Measurements from ENCODE around the gene USP6NL. TPM values are rescaled to one million over a fixed set of nuclear protein-coding genes. Genes with fewer than 3 reads are reported as not detected.

Gene USP6NL
- polyA plus RNA-seq, 1 of the 3 experiments (the other 2 are of a cell fraction), result 8.9 TPM

DNA sequence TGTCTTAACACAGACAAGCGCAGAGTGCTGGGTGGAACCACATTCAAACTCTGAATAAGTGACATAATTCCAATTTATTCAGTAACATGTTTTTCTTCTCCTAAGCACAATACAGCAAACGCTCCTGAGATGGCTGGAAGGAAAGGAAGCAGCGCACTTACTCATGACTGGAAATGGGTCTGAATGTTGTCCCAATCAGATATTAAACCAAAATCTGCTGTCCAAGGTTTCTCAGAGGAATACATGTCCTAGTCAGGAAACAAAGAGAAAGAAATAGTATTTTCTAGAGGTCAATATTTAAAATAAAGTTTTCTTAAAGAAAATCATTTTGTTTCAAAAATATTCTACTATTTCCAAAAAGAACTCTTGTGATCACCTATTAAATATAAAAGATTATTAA lies 14.0 kb downstream of the USP6NL start:
- Histone ChIP-seq H3K9me3 (no peaks in the 10 kb centered on the region; the same call in 1 of the 2 replicates), H3K27ac (ENCODE audit: low read depth in 2 of 2, low read length in 1 of 2) (no peak overlapping the region), H3K9ac (no peak overlapping the region), H3K27me3 (ENCODE audit: insufficient read depth) (no peaks in the 10 kb centered on the region), H2AFZ (ENCODE audit: low read depth) (no peak overlapping the region), H3K9me2 (no peaks in the 10 kb centered on the region), H3K4me3 (ENCODE audit: low read depth in 2 of 2, low read length in 1 of 2) (no peak overlapping the region), H3F3A (replicated peaks; ENCODE audit: insufficient read depth) (peaks cover 16% of the 10 kb centered on the region), H3K36me3 (replicated peaks in 1 of 2; ENCODE audit: control insufficient read depth in 1 of 2, insufficient read depth in 2 of 2, low read length in 1 of 2) (peaks cover 2 to 4% of the 10 kb centered on the region in 2 experiments), H3K4me1 (ENCODE audit: control insufficient read depth in 1 of 2, insufficient read depth in 2 of 2, low read depth in 1 of 2, low read length in 1 of 2) (peaks cover 10 to 11% of the 10 kb centered on the region in 2 experiments; a peak in 3 of 4 replicates), H3K4me2 (no peak overlapping the region), H3K79me2 (ENCODE audit: insufficient read depth) (peaks cover 74% of the 10 kb centered on the region), H4K20me1 (ENCODE audit: insufficient read depth) (peaks cover 5% of the 10 kb centered on the region; the same call in 1 of the 2 replicates)
- ChIA-PET POLR2A (no interaction called here), CTCF (no interaction called here)
- no peak for DNase-seq
- TF ChIP-seq, protein P1, sequence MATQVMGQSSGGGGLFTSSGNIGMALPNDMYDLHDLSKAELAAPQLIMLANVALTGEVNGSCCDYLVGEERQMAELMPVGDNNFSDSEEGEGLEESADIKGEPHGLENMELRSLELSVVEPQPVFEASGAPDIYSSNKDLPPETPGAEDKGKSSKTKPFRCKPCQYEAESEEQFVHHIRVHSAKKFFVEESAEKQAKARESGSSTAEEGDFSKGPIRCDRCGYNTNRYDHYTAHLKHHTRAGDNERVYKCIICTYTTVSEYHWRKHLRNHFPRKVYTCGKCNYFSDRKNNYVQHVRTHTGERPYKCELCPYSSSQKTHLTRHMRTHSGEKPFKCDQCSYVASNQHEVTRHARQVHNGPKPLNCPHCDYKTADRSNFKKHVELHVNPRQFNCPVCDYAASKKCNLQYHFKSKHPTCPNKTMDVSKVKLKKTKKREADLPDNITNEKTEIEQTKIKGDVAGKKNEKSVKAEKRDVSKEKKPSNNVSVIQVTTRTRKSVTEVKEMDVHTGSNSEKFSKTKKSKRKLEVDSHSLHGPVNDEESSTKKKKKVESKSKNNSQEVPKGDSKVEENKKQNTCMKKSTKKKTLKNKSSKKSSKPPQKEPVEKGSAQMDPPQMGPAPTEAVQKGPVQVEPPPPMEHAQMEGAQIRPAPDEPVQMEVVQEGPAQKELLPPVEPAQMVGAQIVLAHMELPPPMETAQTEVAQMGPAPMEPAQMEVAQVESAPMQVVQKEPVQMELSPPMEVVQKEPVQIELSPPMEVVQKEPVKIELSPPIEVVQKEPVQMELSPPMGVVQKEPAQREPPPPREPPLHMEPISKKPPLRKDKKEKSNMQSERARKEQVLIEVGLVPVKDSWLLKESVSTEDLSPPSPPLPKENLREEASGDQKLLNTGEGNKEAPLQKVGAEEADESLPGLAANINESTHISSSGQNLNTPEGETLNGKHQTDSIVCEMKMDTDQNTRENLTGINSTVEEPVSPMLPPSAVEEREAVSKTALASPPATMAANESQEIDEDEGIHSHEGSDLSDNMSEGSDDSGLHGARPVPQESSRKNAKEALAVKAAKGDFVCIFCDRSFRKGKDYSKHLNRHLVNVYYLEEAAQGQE (IDR thresholded peaks at IDR 0.05; ENCODE audit: low read depth, low read length), result no peak
- no peak for TF ChIP-seq IRF3 (IDR thresholded peaks at IDR 0.05; ENCODE audit: low read depth, low read length)
- TF ChIP-seq RXRA (IDR thresholded peaks at IDR 0.05; ENCODE audit: borderline replicate concordance, low read depth), result no peak
- TF ChIP-seq NFIC (IDR thresholded peaks at IDR 0.05; ENCODE audit: borderline replicate concordance), result no peak
- TF ChIP-seq TAF1 (IDR thresholded peaks at IDR 0.05; ENCODE audit: borderline replicate concordance, low read depth, low read length), result no peak
- no peak for TF ChIP-seq ZBTB33 (IDR thresholded peaks at IDR 0.05; ENCODE audit: borderline replicate concordance, low read depth)
- no peak for TF ChIP-seq EZH2phosphoT487 (IDR thresholded peaks at IDR 0.05; ENCODE audit: borderline replicate concordance, low read depth)
- no peak for TF ChIP-seq MXI1 (IDR thresholded peaks at IDR 0.05; ENCODE audit: low read depth, low read length)
- no peak for TF ChIP-seq YY1 (IDR thresholded peaks at IDR 0.05; ENCODE audit: low read depth)
- TF ChIP-seq SIN3A (IDR thresholded peaks at IDR 0.05; ENCODE audit: borderline replicate concordance, low read depth, low read length), result no peak
- no peak for TF ChIP-seq MEF2A (IDR thresholded peaks at IDR 0.05; ENCODE audit: borderline replicate concordance, low read depth)
- no peak for TF ChIP-seq ELF1 (IDR thresholded peaks at IDR 0.05)
- no peak for TF ChIP-seq CHD2 (IDR thresholded peaks at IDR 0.05; ENCODE audit: low read length, partially characterized antibody)
- no peak for TF ChIP-seq RAD21 (IDR thresholded peaks at IDR 0.05; ENCODE audit: low read length)
- no peak for TF ChIP-seq GATA2 (CRISPR knock-in tag; IDR thresholded peaks at IDR 0.05)
- WGBS (ENCODE audit: low lambda C conversion rate), result 100% methylated on average over 3 of the region's 3 CpGs
